Brain microvascular endothelial cell (primary cell): ENCODE results near the gene CAPN11.

Experiments used
- DNase-seq: peaks from one replicate; pipeline ENCODE4 v3.0.0-alpha.2; 2020
- H3K27ac ChIP-seq: fragments of 250-450 bp; sonication (Bioruptor Pico); 2 replicates; pipeline ENCODE4 v1.5.1; 2020; ENCODE audit warnings: mild to moderate bottlenecking, moderate library complexity
- H3K27me3 ChIP-seq: fragments of 250-450 bp; sonication (Bioruptor Pico); replicated peaks from 2 replicates; pipeline ENCODE4 v1.5.1; 2020; ENCODE audit warnings: mild to moderate bottlenecking
- H3K36me3 ChIP-seq: fragments of 250-450 bp; sonication (Bioruptor Pico); replicated peaks from 2 replicates; pipeline ENCODE4 v1.5.1; 2020; ENCODE audit warnings: mild to moderate bottlenecking
- H3K4me3 ChIP-seq: 2 replicates; pipeline ENCODE4 v1.5.1; 2011; ENCODE audit warnings: low read depth, mild to moderate bottlenecking, control low read depth, low read length, moderate library complexity
- CTCF ChIP-seq: IDR thresholded peaks from 2 replicates; pipeline ENCODE4 v1.5.1; 2011; ENCODE audit warnings: low read depth, mild to moderate bottlenecking, moderate library complexity, low read length, control low read depth, inconsistent platforms; ENCODE audit errors: missing control alignments
- in situ Hi-C: cut with HindIII; loops from 2 replicates; pipeline ENCODE4 v1.10.0; 2017; ENCODE audit warnings: low sequenced_read_pairs, low pct_ligation_motif_present

CAPN11 gene

GRCh38 chr6:44199883-44200282, 41.3 kb downstream of the CAPN11 start:
- DNase-seq: no peak
- Histone ChIP-seq H3K36me3 (no peaks in the 10 kb centered on the region), H3K27me3 (no peaks in the 10 kb centered on the region), H3K4me3 (no peak overlapping the region), H3K27ac (no peak overlapping the region)
- in situ Hi-C loops: no loop called here
- TF ChIP-seq CTCF: no peak

- no peak for DNase-seq
- in situ Hi-C loops: no loop called here
- Histone ChIP-seq H3K4me3 (no peak overlapping the region), H3K36me3 (no peaks in the 10 kb centered on the region), H3K27me3 (no peaks in the 10 kb centered on the region), H3K27ac (no peak overlapping the region)
- TF ChIP-seq CTCF: no peak
These were observed 42.6 kb downstream of the CAPN11 start for GRCh38 chr6:44201200-44201599.

- no peak for TF ChIP-seq CTCF
- H3K27ac ChIP-seq: no peak overlapping the region
- in situ Hi-C loops: no loop called here
- no peaks in the 10 kb centered on the region for H3K27me3 ChIP-seq
- no peak for DNase-seq
- H3K4me3 ChIP-seq: no peak overlapping the region
- H3K36me3 ChIP-seq: no peaks in the 10 kb centered on the region
These were observed 43.2 kb downstream of the CAPN11 start for GRCh38 chr6:44201638-44202303.

GRCh38 chr6:44202332-44202971, 43.8 kb downstream of the CAPN11 start:
- Histone ChIP-seq H3K36me3 (no peaks in the 10 kb centered on the region), H3K27me3 (no peaks in the 10 kb centered on the region), H3K27ac (no peak overlapping the region), H3K4me3 (no peak overlapping the region)
- in situ Hi-C loops: no loop called here
- DNase-seq: no peak
- TF ChIP-seq CTCF: no peak

- in situ Hi-C loops: no loop called here
- Histone ChIP-seq H3K27me3 (no peaks in the 10 kb centered on the region), H3K27ac (no peak overlapping the region), H3K4me3 (no peak overlapping the region), H3K36me3 (no peaks in the 10 kb centered on the region)
- no peak for DNase-seq
- TF ChIP-seq CTCF: no peak
These were observed 44.5 kb downstream of the CAPN11 start for GRCh38 chr6:44202972-44203750.
